HG02798 (cell line): ENCODE measurements around the gene OR6C70.
"Not testable (repeated sequence)": the region's sequence is repeated elsewhere in the genome, so short reads cannot be mapped to it uniquely, and the experiment has no call there.

Experiments
- ATAC-seq: cut with Tn5 transposase; IDR thresholded peaks from one replicate; pipeline ENCODE4 v1.9.1; 2021; ENCODE audit warnings: mild to moderate bottlenecking; ENCODE audit not compliant: unreplicated experiment, poor library complexity

OR6C70 gene

DNA sequence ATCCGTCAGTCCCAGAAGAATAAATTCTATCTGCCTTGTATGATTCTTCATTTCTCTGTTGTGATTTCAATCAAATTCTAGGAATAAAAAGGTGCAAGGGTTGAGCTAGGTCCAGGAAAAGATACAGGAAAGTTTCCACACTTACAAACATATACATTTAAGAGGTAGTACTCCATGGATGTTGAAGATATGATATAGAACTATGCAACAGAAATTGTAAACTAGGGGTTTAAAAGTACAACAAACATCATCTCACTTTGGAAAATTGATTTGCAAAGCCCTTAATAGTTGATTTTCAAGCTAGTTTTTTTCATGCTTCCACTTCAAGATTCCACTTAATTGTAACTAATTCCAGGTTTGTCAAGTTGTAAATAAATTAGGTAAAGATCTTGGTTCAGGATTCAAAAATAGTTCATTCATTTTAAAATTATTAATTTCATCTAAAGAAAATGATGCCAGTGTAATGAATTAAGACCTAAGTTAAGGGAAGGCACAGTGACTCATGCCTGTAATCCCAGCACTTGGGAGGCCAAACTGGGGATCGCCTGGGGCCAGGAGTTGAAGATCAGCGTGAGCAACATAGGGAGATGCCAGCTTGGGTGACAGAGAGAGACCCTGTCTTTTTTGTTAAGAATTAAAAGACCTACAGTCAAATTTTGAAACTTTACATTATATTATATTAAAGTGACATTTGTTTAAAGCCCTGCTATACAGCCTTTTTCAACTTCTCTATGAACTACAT lies at the start of gene OR6C70:
TSS of gene OR6C70 (minus strand) at position 51 of the 742 bp plus-strand sequence. CDS start at position 51, 0 bp downstream.
- ATAC-seq: no peak

DNA sequence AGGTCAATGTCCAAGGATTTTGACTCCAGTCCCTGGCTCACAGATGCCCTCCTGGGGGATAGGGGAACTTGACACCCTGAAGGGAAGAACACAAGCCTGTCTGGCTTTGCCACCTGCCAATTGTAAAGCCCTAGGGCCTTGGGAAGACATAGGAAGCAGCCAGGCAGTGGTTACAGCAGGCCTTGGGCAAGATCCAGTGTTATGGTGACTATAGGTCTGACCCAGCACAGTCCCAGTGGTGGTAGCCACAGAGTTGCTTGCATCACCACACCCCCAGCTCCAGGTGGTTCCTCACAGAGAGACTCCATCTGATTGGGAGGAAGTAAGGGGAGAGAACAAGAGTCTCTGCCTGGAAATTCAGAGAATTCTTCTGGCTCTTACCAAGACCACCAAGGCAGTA lies 46.5 kb upstream of the OR6C70 start:
- ATAC-seq: no peak

DNA sequence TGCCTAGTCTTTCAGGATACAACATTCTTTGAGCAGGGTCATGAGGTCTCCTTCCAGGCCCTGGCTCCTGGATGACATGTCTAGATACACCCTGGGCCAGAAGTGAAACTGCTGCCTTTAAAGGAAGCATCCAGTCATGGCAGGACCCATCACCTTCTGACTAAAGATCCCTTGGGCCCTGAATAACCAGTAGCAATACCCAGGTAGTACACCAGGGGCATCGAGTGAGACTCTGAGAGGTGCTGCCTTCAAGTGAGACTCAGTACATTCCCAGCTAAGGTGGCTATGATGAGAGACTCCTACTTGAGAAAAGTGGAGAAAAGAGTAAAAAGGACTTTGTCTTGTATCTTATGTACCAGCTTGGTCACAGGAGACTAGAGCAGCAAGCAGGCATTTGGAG lies 45.8 kb upstream of the OR6C70 start:
- no peak for ATAC-seq

DNA sequence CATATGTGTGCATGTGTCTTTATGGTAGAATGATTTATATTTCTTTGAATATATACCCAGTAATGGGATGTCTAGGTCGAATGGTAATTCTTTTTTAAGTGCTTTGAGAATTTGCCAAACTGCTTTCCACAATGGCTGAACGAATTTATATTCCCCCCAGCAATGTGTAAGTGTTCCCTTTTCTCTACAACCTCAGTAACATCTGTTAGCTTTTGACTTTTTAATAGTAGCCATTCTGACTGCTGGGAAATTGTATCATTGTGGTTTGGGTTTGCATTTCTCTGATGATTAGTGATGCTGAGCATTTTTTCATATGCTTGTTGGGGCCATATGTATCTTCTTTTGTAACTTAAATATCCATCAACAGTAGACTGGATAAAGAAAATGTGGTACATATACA lies 31.7 kb upstream of the OR6C70 start:
- ATAC-seq: no peak

DNA sequence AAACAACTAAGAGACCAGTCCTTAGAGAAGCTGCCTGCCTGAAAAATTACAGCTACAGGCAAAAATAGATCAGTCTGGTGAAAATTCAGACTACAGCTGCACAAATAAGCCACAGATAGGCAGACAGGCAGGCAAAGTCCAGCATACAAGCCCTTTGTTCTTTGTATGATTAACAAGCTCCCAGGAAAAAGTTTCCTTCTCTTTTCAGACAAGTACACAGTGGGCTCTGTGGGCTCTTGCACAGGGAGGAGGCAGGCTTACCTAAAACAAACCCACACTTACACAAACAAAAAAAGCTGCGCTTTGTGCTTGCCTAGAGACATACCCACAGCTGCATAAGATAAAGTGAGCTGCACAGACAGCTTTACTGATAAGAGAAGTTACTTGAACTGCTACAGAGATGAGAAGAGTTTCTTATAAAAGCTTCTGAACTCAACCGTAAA lies 29.9 kb upstream of the OR6C70 start:
- ATAC-seq: no peak

DNA sequence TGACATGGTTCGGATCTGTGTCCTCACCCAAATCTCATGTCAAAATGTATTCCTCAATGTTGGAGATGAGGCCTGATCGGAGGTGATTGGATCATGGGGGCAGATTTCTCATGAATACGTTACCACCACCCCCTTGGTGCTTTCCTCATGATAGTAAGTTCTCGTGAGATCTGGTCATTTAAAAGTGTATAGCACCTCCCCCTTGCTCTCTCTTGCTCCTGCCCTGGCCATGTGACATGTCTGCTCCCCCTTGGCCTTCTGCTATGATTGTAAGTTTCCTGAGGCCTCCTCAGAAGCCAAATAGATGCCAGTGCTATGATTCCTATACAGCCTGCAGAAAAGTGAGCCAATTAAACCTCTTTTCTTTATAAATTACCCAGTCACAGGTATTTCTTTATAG lies 29.3 kb upstream of the OR6C70 start:
- ATAC-seq: no peak

DNA sequence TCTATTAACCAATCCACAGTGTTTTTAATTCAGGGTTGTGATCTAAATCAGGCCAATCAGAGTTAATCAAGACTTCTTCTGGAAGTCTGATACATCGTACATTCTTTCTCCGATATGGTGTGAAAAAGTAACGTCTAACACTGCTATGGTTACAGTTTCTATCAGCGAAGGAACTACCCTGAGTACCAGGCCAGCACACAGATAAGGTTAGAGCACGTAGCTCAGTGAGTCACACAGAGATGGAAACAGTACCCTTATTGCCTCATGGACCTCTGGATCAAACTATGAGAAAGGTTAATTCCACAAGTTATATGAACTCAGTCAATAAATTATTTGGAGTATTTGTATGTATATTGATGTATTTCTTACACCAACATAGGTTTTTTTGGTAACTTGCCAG lies 25.6 kb upstream of the OR6C70 start:
- ATAC-seq: no peak

DNA sequence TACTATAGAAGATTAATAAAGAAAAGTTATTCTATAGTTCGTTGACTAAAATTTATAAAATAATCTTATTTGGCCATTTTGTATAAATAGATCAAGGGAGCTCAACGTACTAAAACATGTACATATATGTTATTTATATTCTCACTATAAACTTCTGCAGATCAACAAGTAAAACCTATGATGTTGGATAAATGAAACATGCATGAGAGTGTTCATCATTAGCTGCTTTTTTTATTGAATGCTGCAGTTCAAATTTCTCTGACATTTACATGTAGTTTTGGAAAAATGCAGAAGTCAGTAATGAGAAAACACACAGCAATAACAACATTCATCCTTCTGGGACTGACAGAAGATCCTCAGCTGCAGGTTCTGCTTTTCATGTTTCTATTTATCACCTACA lies 22.1 kb upstream of the OR6C70 start, which contains the start of gene OR6C68:
TSS of gene OR6C68 (plus strand) at position 301 of the 400 bp plus-strand sequence. CDS start at position 301, 0 bp downstream.
- ATAC-seq: no peak

DNA sequence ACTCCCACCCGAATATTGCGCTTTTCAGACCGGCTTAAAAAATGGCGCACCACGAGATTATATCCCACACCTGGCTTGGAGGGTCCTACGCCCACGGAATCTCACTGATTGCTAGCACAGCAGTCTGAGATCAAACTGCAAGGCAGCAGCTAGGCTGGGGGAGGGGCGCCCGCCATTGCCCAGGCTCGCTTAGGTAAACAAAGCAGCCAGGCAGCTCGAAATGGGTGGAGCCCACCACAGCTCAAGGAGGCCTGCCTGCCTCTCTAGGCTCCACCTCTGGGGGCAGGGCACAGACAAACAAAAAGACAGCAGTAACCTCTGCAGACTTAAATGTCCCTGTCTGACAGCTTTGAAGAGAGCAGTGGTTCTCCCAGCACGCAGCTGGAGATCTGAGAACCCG lies 14.3 kb upstream of the OR6C70 start:
- not testable (repeated sequence) for ATAC-seq

DNA sequence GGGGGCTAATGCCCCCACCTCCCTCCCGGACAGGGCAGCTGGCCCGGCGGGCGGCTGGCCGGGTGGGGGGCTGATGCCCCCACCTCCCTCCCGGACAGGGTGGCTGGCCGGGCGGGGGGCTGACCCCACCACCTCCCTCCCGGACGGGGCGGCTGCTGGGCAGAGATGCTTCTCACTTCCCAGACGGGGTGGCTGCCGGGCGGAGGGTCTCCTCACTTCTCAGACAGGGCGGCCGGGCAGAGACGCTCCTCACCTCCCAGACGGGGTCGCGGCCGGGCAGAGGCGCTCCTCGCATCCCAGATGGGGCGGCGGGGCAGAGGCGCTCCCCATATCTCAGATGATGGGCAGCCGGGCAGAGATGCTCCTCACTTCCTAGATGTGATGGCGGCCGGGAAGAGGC lies 9.2 kb upstream of the OR6C70 start:
- ATAC-seq: not testable (repeated sequence)

DNA sequence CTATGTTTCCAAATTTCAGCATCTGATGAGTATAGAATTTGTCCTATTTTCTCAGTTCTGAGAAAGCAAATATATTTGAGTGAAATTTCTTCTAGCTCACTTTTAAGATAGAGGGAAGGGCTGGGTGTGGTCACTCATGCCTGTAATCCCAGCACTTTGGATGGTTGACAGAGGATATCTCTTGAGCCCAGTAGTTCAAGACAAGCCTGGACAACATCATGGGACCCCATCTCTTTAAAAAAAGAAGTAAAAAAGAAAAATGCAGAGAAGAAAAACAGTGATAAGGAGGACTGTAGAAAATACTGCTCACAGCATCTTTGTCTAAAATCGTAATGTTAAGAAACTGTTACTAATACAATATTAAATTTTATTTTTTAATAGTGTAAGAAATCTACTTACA lies 2.3 kb upstream of the OR6C70 start:
- no peak for ATAC-seq

DNA sequence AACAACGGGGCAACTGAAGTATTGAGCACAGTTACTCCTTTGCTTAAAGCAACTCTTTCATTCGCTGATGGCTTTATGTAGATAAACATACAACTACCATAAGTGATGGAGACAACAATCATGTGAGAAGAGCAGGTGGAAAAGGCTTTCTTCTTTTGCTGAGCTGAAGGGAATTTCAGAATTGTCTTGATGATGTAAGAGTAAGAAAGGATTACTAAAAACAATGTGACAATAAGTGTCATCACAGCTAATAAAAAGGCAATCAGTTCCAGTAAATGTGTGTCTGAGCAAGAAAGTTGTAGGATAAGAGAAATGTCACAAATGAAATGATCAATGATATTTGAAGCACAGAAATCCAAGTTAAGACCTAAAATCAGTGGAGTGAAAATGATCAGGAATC lies 647 bp downstream of the OR6C70 start:
- ATAC-seq: no peak

DNA sequence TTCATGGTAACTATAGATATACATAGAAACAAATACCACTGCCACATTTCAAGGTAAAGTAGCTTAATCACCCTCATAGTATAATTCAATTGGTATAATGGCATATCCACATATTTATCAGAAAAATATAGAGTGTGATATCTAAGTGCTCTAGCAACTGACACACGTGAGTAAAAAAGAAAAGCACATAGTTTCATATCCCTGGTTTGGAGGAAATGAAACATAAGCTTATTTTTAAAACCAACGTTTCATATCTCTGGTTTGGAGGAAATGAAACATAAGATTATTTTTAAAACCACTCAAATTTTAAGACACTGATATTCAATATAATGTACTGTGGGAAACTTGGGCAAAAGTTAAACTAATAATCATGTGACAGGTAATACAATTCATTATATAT lies 2.1 kb downstream of the OR6C70 start:
- no peak for ATAC-seq

DNA sequence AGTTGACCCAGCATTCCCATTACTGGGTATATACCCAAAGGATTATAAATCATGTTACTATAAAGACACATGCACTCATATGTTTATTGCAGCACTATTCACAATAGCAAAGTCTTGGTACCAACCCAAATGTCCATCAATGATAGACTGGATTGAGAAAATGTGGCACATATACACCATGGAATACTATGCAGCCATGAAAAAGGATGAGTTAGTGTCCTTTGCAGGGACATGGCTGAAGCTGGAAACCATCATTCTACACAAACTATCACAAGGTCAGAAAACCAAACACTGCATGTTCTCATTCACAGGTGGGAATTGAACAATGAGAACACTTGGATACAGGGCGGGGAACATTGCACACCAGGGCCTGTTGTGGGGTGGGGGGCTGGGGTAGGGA lies 5.0 kb downstream of the OR6C70 start:
- ATAC-seq: not testable (repeated sequence)

DNA sequence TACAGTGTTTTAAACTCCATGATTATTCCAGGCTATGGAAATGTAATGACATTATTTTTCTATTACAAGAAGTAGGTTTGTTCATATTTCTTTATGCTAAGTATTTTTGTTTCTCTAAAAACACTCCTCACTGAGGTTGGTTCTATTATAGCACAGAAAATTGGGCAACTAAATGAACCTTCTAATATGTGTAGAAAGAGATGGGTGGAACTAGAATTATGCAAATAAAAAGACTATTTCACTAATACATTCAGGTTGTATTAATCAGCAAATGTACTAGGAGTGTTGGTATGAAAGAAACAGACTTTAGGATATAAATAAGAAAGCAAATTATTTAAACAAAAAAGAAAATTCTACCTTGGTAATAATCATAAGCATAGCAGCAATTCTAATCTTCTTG lies 21.1 kb downstream of the OR6C70 start:
- no peak for ATAC-seq

DNA sequence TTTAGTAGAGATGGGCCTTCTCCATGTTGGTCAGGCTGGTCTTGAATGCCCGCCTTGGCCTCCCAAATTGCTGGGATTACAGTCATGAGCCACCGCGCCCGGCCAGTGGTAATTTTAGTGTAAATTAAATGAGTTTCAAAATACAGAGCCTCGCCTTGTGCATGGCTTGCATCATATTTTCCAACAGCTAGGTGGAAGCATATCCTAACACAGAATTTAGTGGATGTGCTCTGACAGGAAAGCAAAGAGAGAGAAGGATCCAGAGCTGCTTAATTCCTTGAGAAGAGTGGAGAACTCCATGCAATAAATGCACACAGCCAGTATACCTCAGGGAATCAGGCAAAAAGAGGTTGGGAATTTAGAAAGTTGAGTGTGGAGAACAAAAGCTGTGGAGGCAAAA lies 23.6 kb downstream of the OR6C70 start:
- ATAC-seq: no peak

DNA sequence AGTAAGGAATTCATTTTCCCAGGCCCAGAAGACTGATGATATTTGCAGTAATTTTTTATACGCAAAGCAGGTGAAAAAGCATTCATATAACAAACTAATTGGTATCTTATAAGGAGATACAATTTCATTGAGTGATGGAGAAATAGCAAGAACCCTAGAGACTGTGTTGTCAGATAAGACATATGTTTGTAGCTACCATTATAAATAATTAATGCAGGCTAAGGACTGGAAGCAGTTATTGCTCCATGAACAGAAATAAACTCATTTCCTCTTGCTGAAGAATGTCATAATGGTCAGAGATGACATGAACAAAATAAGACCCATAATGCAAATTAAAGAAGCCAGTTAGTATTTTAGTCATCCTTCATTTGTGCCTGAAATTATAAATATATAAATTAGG lies 24.6 kb downstream of the OR6C70 start:
- ATAC-seq: no peak

DNA sequence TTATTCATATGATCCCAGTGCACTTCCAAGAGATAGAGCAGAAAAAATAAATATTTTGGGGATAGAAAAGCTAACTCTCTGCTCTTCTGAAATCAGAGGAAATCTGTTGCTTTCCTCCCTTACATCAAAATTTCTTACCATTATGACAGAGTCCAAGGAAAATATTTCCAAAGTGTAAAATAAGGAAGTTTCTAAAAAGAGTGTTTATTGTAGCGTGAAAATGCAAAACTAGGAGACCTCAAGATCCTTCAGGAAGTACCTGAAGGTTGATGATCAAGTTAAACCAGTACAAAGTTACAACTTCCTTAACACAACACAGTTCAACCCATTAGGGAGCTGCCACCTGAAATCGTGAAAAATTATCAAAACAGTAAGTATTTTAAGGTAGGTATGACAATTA lies 26.2 kb downstream of the OR6C70 start, which contains the start of gene OR6C2:
TSS of gene OR6C2 (plus strand) at position 301 of the 400 bp plus-strand sequence. CDS start 8,138 bp downstream, outside the sequence.
- ATAC-seq: no peak

DNA sequence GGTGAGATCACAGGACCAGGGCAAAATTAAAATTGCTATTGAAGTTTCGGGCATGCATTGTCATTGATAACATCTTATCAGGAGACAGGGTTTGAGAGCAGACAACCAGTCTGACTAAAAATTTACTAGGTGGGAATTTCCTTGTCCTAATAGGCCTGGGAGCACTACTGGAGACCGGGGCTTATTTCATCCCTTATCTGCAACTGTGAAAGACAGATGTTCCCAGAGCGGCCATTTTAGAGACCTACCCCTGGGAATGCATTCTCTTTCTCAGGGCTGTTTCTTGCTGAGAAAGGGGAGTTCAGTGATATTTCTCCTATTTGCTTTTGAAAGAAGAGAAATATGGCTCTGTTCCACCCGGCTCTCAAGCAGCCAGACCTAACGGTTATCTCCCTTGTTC lies 28.7 kb downstream of the OR6C70 start:
- ATAC-seq: not testable (repeated sequence)

DNA sequence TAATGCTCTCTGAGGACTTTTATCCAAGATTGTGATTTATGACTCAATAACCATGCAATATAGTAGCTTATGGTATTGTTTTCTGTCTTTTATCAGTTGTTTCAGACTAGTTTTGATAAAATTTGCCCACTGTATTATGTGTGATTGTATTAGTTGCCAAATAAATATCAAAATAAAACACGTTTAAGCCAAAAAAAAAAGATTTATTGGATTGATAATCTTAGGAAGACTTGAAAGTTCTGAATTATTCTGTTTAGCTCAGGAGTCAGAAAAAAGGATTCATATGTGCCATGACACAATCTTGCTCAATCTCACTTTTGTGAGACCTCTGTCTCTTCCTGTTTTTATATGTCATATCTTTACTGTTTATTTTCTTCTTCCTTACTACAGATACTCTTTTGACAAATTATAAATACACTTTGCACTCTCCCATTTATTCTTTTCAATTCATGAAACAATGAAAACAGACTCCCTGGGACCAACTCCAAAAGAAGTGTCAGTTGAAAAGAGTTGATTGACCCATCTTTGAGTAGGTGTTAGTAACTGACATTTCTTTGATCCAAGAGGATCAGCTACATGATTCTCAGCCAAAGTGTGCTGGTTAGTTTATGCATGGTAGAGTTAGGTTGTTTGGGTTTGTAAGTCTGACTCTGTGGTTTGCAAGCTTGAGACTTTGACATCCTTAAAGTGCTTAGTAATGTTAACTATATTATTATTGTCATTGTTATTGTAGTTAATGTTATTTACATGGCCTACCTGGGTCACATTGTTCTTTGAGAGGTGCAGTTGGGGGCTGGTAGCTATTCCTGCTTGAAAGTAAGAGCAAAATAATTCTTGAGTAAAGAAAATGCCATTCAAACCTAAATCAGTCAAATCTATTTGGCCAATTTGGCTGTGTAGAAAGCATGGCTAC lies 41.4 kb downstream of the OR6C70 start:
- no peak for ATAC-seq

DNA sequence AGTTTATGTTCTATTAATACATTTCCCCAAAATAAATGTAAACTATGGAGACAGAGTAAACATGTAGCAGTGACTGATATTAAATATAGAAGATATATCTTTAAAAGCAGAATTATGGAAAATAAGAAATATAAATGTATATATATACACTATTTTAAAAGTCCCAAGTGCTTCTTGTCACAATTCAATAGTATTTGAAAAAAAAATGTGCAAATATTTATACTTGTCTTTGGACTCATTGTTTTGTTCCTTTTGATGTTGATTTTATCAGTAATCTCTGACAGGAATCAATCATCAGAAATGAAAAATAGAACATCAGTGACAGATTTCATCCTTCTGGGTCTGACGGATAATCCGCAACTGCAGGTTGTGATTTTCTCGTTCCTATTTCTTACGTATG lies 44.0 kb downstream of the OR6C70 start, which contains the start of gene OR6C76:
TSS of gene OR6C76 (plus strand) at position 301 of the 400 bp plus-strand sequence. CDS start at position 301, 0 bp downstream.
- no peak for ATAC-seq
